HG02885 (cell line): ENCODE data around the gene THRB.

Experiments
- ATAC-seq: cut with Tn5 transposase; IDR thresholded peaks from one replicate; pipeline ENCODE4 v1.9.1; 2021; ENCODE audit warnings: mild to moderate bottlenecking; ENCODE audit not compliant: unreplicated experiment, poor library complexity

The THRB gene

GRCh38 chr3:24493746-24494617, 668 bp downstream of the THRB start:
- ATAC-seq = no peak

- no peak for ATAC-seq
These were observed 1.6 kb downstream of the THRB start for GRCh38 chr3:24492971-24493551.

- no peak for ATAC-seq
These were observed 4.5 kb downstream of the THRB start for GRCh38 chr3:24490151-24490550.

DNA sequence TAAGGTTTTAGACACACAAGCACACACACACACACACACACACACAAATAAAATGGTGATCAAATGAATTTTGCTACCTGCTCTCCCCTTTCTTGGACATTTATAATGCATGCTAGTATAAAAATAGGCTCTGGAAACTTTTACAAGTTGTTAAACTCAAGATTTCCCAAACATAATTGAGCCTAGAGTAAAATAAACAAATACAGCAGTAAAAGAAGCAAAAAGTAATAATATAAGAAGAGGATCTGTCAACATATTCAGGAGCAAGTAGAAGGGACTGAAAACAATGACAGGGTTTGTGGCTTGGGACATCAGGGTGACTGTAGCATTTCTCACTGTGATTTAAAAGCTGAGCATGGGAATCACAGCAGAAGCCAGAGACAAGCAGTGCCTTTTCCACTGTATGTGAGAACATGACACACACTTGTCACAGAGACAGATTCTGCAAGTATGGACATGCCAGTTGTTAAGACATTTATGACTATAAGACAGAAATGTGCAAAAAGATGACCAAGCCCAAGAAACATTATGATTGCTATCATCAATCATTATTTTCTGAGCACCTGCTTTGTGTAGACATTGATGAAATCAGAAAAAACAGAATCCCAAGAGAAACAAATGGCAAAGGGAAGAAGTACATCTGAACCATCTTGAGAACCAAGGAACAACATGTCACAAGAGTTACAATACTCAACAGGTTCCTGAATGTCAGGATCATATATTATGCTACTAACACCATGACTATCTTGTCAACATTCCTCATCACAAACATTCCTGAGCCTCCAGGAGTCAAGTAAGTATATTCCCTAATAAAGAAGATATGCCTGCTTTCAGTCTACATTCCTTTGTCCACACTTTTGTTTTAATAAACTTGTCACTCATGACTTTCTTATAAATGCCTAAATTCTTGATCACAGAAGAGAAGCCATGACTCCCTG, 7.1 kb downstream of the THRB start:
- ATAC-seq = no peak

- ATAC-seq = no peak
These were observed 9.1 kb downstream of the THRB start for GRCh38 chr3:24485511-24485910.

DNA sequence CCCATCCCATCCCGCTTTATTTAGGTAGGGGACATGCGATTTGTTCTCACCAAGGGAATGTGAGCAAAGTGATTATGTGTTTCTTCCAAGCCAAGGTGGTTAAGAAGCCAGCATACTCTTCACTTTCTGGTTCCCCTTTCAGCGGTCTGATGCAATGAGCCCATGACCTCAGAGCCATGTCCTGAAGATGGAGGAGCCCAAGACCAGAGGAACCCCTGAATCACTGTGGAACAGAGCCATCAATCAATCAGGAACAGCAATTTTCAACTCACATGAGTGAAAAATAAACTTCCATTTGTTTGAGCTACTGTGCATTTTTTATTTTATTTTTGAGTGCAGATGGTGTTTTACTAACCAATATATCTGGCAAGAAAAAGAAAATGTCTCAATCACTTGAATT, 10.8 kb downstream of the THRB start:
- ATAC-seq = no peak

DNA sequence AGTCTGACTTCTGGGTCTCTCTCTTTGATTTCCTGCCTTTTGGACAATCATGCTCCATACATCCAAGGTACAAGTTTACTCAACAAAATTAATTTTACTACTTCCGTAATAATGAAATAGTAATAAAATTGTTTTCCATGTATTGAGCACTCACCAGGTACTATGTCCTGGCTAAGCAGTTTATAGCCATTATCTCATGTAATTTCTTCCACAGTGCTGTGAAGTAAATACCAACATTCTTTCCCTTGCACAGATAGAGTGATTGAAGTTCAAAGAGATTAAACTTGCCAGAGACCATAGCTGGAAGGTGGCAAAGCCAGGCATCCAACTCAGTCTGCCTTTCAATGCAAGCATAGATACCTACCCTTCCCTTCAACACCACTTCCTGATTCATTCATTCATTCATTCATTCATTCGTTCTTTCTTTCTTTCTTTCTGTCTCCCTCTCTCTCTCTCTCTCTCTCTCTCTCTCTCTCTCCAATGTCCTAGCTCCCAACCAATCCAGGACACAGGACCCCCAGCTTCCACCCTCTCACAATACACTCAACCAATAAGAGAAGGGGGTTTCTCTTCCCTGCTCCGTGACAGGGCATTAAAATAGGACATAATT, 12.4 kb downstream of the THRB start:
- no peak for ATAC-seq

GRCh38 chr3:24481193-24481592, 13.5 kb downstream of the THRB start:
- ATAC-seq = no peak

DNA sequence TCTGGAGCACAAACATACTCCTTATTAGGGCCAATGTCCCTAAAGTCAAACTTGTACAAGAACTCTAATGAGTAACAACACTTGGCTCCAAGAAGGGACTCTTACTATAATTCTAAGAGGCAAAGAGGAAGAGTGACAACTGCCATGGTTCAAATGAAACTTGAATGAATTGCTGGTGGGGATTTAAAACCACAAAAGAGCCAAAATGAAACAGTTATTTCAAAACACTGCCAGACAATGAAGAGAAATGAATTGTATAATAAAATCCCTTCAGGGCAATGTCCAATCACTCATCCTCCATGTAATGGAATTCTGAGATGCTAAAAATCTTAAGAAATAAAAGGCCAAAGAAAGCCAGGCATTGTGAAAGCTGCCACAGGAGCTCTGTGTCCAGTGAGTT, 14.2 kb downstream of the THRB start:
- ATAC-seq = no peak

DNA sequence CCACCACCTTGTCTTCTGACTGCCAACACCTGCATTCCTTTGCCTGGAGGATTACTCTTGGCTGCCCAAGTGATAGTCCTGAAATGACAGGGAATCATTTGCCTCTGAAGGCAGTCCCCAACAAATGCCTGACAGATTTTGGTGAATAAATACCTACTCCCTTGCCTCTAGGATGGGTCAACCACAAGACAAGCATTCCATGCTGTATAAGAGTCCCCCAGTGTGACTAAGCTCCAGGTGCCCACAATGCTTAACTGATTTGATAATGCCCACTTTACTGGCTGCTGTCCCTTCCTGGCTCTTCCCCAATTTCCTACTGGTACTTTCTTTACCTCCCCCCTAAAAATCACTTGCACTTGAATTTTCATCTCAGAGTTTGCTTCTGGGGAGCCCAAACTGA, 14.8 kb downstream of the THRB start:
- ATAC-seq = no peak

DNA sequence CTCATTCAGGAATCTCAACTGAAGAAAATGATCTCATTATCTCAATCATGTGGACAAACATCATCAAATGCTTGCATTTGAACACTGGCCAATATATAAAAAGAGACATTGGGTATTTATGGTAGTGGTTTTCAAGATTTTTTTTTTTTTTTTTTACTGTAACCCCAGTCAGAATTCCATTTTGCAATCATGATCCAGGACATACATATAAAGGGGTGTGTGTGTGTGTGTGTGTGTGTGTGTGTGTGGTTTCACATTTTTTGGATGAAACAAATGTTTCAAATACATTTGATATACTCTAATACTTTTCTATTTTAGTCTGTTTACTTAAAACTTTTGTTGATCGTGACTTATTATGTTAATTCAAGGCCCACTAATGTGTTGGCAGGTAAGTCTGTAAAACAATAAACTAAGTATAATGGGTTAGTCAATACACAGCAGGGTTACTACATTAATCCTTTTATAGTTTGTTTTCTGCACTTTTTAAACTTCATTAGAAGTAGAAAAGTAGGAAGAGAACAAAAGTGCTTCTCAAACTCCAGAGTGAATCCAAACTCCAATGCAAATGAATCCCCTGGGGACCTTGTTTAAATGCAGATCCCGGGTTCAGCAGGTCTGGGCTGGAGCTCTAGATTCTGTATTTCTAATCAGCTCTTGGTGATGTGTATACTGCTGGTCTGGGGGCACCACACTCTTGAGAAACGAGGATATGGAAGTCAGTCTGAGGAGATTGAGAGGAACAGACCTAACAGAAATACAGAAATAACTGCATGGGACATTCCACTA, 17.6 kb downstream of the THRB start:
- ATAC-seq = no peak

DNA sequence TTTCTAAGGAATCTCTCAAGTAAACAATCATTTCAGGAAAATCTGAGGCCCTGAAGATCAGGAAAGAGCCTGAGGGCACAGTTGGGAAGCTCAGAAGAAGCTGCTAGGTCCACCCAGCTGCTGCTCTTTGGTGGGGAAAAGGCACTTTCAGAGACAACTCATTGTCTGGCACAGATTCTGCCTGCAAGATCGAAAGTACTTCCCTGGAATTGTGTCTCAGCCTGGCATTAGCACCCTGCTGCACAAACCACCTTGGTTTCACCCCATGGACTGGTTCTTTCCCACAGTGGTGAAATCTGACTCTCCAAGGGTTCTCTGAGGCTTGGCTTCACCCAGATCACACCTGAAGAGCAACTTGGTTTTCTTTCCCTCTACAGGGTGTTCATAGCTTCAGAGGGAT, 18.7 kb downstream of the THRB start:
- ATAC-seq = no peak

DNA sequence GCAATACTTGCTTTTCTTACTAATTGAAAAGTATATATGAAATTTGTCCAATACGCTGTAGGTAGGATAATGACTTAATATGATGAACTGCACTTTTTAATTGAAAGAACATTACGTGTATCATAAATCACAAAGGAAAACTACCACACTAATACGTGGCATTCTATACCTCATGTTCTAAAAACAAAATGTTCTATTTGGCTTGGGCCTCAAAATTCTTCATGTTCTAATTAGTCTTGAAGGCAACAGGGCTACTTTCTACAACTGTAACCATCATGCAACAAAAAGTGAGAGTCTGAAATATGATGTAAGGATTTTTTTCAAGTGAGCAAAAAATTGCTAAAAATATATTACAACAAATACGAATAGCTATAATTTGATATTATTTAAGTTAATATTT, 19.8 kb downstream of the THRB start:
- ATAC-seq = no peak

DNA sequence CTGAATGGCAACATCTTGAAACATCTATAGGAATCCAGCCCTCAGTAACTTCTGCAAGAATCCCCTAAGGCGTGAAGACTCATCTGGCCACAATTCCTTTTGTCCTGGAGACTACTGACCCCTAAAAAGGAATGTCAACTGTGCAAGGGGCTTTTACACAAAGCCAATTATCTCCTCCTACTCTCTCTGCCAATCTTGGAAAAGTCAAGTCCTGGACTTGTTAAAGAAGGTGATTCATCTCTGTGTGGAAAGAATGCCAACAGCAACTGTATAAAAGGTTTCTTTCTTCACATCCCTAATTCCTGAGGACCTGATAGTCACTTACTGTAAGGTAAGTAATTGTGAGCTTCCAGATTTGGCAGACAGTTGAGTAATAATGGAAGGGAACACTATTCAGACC, 22.3 kb downstream of the THRB start:
- no peak for ATAC-seq

GRCh38 chr3:24471486-24471885, 23.2 kb downstream of the THRB start:
- no peak for ATAC-seq

DNA sequence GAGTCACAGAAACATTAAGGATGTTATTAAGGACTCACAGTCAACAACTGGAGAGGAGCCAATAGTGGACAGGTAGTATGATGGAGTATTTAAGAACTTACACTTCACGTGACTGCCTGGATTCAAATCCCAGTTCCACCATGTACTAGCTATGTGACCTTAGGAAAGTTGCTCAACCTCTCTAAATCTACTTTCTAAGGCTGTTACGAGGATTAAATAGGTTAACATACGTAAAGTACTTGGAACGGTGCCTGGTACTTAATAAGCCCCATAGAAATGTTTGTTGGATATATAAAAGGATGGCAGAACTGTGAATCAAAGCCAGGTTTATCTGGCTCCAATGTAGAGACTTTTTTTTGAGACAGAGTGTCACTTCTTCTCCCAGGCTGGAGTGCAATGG, 24.4 kb downstream of the THRB start:
- no peak for ATAC-seq

DNA sequence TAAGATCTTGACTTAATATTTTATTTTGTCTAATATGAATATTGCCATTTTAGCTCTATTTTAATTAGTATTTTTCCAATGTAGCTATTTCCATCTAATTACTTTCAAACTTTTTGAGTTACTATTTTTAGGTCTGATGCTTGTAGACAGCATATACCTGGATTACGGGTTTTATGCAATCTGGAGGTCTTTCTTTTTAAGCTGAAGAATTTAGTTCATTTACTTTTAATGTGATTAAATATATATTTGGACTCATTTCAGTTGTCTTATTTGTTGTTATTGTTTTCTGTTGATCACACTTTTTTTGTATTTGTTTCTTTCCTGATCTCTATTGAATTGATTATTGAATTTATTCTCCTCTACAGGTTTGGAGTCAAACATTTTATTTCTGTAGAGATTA, 30.3 kb downstream of the THRB start:
- no peak for ATAC-seq

- ATAC-seq = no peak
These were observed 31.9 kb downstream of the THRB start for GRCh38 chr3:24462737-24463136.

DNA sequence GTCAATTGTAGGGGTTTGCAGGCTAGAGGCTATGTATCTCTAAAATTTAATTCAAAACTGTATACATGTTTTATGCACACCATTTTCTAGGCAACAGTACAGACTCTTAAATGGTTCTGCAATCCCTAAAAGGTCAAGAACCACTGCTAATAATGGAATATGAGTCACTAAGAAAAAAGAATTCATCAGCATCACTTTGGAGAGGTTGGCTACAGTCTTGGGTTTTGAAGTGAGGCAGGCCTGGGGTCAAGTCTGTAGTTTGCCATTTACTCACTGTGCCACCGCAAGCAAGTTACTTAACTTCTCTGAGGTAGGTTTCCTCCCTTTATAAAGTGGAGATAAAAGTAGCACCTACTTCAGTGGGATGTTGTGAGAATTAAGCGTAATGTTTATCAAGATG, 33.7 kb downstream of the THRB start:
- no peak for ATAC-seq

- ATAC-seq = no peak
These were observed 36.9 kb downstream of the THRB start for GRCh38 chr3:24457719-24458118.
